HG02938 (cell line): Measurements from ENCODE around the gene ZNF865.

Experiments
- ATAC-seq: cut with Tn5 transposase; IDR thresholded peaks from one replicate; pipeline ENCODE4 v1.9.1; 2021; ENCODE audit warnings: mild to moderate bottlenecking, moderate library complexity; ENCODE audit not compliant: unreplicated experiment

Gene ZNF865

DNA sequence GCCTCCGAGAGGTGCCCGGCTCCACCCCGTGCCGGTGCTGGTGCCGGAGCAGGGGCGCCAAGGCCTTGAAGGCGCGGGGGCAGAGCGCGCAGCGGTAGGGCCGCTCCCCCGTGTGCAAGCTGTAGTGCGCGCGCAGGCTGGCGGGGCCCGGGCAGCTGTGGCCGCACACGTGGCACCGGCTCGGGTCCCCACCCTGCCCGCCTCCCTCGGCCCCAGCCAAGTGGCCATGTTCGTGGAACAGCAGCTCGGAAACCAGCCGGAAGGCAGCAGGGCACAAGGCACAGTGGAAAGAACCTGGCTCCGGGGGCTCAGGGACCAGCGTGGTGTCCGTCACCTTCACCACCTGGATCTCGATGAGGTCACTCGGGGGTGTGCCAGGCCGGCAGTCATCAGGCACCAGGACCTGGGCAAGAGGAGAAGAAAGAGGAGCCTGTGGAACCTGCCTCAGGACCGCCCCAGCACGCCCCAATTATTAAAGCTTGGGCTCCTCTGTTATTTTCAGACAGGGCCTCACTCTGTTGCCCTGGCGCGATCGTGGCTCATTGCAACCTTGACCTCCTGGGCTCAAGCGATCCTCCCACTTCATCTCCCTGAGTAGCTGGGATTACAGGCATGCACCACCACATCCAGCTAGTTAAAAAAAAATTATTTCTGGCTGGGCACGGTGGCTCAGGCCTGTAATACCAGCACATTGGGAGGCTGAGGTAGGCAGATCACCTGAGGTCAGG lies 17.0 kb downstream of the ZNF865 start:
- ATAC-seq: no peak

DNA sequence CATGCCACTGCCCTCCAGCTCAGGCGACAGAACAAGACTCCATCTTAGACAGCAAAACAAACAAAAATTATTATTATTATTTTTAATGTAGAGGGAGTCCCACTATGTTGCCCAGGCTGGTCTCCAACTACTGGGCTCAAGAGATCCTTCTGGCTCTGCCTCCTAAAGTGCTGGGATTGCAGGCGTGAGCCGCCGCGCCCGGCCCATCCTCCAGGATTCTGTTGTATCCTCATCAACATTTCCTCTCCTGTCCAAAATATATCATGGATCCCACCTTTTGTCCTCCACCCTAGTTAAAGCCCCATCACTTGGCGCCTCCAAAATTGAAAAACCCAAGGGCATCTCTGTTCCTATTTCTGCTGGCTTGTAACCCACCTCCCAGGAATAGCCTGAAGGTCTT lies 17.7 kb downstream of the ZNF865 start:
- ATAC-seq: no peak

DNA sequence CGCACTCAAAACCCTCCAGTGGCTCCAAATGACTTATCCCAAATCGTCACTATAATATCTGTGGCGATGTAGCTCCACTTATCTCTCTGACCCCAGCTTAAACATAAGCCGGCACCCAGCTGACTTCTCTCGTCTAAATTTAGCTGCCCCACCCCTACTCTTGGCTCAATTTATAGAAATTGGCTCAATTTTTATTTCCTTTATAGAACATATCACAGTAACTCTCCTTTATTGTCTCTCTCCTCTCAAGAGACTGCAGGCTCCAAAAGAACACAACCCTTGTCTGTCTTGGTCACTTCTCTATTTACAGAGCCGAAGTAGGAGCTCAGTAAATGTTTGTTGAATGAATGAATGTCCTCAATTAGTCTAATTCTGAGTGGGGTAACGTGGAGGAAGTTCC lies 18.1 kb downstream of the ZNF865 start:
- ATAC-seq: no peak

DNA sequence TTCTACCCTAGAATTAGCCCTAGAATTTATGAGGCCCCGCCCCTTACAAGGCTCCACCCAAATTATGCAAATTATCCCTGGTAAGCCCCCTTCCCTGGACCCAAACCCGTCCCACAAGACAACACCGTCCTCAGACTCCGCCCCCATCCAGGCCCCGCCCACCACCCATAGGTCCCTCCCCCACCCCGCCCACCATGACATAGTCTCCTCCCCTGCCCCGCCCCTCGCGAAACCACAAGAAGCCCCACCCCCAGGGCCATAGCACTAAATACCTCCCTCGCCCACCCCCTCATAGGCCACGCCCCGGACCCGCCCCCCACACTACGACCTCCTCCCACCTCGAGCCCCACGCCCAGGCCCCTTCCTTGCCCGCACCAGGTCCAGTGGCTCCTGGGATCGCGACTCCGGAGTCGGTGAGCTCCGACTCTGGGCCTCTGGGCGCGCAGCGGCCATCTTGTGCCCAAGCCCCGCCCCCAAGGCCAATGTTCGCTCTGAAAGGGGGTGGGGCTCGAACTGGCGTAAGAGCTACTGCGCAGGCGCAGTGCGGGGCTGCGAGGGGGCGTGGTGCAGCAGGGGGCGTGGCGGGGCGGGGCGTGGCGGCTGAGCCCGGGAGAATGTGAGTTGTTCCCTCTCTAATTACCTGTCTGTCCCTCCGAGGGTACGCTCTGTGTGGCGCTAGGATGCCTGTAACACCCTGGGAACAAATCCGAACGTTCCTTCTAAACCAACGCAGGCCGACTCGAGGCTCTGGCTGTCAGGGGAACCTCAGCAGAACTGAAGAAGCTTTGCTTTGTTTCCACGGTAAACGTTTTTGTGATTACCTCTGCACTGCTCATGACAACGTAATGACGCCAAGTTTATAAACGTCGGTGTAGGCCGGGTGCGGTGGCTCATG lies 18.9 kb downstream of the ZNF865 start, which contains the start of gene ZNF784:
TSS of gene ZNF784 (minus strand) at position 458 of the 895 bp plus-strand sequence. CDS start at position 453, 5 bp downstream.
- no peak for ATAC-seq

DNA sequence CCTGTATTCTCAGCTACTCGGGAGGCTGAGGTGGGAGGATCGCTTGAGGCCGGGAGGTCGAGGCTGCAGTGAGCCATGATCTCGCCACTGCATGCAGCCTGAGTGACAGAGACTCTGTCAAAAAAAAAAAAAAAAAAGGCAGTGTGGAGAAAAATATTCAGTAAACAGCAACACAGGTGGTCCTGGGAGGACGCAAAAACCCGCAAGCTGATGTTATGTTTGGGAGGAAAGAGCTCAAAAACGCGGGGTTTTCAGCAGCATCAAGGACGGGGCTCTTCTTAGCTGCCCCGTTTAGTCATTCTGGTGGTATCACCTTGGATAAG lies 19.5 kb downstream of the ZNF865 start:
- no peak for ATAC-seq

DNA sequence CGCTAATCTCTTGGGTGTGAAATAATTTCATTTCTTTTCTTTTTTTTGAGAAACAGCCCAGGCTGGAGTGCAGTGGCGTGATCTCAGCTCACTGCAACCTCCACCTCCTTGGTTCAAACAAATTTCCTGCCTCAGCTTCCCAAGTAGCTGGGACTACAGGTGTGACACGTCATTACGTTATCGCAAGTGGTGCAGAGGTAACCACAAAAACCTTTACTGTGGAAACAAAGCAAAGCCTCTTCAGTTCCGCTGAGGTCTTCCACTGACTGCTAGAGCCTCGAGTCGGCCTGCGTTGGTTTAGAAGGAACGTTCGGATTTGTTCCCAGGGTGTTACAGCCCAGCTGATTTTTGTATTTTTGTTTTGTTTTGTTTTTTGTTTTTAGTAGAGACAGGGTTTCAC lies 20.9 kb downstream of the ZNF865 start:
- no peak for ATAC-seq

DNA sequence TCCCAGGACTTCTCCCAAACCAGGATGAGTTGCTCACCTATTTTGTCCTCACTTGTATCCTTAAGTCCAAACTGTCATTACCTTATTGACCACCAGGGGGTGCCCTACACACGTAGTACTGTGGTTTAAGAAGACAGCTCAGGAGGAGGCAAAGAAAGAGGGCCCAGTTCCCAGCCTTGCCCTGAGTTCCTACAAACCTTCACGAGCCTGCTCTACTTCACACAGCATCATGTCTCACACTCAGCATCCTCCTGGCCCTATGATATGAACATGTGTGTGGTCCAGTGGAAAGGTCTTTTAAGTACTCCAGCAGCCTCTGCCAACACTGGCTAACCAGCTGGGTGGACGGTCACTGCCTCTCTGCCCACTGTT lies 27.0 kb downstream of the ZNF865 start:
- no peak for ATAC-seq

DNA sequence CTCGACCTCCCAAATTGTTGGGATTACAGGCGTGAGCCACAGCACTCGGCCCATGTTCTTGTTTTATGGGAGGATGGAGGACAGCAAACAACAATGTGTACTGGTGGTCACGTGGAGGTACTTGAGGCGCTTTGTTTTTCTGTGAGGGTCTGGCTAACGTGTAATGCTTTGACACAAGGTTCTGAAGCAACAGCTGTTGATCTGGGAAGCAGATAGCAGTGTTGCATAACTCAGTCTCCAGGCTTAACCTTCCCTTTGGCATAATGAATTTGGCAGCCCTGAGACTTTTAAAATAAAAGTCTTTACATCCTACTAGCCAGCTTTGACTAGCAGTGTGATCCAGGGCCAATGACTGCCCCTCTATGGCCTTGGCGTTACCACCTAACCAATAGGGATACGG lies 28.4 kb downstream of the ZNF865 start:
- ATAC-seq: no peak

DNA sequence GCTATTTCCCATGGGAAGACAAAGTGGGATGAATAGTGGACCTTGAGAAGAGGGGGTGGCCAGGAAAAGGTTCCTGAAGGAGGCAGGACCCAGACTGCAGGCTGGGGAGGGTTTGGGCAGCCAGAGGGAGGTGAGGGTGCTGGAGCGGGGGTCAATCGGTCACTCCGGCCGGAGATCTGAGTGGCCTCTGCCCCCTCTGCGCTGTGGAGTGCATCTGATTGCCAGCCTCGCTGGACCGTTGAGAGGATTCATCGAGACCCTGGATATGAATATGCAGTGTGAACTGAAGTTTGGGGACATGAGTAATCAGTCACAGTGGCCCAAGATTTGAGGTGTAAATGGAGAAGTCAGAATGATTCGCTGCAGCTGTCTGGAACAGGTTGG lies 29.9 kb downstream of the ZNF865 start:
- no peak for ATAC-seq

DNA sequence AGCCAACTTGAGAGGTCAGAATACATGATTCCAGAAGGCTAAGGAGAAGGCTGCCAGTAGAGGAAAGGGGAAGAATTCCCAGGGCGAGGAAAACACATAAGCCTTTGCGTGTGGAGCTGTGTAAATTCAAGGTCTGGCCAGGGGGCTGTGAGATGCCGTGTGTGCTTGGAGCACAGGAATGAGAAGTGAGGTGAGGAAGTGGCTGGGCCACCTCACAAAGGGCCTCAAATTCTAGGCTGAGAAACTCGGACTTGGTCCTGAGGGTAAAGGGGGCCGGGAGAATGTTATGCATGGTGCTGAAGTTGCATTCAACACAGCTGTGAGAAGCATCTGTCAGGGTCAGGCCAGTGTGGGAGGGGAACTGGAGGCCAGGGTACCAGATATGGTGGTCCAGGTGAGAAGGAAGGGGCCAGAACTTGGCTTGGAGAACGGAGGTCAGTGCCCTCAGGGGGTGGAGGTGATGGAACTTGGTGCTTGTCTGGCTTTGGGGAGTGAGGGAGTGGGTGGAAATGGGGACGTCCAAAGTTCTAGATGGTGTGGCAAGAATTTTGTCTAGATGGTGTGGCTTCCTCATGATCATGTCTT lies 30.5 kb downstream of the ZNF865 start:
- no peak for ATAC-seq

DNA sequence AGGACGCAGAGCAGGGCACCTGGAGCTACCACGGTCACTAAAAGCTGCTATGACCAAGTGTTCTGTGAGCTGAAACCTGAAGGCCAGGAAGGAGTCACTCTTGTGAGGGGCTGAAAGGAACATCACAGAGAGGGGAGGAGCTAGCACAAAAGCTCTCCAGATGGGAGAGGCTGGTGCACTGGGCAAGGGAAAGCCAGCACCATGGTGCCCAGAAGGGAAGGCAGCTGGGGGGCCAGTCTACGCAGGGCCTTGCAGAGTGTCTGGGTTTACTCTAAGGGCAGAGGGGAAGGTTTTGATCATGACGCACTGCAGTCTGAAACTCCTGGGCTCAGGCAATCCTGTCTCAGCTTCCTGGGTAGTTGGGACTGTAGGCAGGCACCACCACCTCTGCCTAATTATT lies 31.3 kb downstream of the ZNF865 start:
- no peak for ATAC-seq

DNA sequence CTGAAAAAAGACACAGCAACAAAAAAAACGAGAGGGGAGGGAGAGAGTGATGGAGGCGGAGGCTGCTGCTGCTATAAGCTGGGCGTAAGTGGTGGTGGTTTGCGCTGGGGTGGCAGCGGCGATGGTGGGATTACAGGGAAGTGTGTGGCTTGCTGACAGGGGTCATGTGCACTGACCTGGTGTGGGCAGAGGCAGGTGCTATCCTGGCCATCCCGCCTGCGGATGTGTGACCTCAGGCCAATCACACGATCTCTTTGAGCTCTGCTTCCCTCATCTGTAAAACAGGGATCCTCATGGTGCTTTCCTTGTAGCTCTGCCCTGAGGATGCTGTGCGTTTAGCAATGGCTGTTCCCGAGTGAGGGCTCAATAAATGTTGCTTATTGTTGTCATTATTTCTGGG lies 32.1 kb downstream of the ZNF865 start:
- no peak for ATAC-seq

DNA sequence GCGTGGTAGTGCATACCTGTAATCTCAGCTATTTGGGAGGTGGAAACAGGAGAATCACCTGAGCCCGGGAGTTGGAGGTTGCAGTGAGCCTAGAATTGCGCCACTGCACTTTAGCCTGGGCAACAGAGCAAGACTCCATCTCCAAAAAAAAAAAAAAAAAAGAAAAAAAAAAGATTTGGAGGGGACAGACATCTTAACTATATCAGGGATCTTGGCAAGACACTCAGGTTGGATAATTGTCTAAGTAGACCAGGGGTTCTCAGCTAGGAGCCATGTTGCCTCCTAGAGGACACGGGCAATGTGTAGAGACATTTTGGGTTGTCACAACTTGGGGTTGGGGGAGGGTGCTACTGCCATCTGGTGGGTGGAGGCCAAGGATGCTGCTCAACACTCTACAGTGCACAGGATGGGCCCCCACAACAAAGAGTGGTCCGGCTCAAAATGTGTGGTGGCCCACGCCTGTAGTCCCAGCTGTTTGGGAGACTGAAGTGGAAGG lies 33.5 kb downstream of the ZNF865 start:
- ATAC-seq: no peak

DNA sequence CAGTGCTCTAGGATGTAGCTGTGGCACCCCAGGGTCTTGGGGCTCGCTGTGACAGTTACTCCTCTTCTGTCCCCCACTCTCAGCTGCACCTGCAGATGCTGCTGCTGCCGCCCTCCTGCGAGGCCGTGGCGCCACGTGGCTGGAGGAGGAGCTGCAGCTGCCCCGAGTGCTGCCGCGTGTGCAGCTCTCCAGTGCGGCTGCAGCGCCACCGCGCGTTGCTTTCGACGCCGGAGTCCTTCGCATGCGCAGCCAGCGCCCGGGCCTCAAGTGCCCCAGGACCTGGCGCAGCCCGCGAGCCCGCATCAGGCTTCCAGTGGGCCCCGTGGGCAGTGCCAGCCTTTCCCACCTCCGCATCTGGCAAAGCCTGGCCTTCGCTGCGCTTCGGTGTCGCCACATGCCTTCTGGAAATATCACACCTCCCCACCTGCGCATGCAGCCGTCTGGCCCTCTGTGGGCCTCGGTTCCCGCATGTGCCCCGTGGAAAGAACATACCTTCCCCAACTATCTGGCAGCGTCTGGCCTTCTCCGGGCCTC lies 34.7 kb downstream of the ZNF865 start:
- no peak for ATAC-seq

DNA sequence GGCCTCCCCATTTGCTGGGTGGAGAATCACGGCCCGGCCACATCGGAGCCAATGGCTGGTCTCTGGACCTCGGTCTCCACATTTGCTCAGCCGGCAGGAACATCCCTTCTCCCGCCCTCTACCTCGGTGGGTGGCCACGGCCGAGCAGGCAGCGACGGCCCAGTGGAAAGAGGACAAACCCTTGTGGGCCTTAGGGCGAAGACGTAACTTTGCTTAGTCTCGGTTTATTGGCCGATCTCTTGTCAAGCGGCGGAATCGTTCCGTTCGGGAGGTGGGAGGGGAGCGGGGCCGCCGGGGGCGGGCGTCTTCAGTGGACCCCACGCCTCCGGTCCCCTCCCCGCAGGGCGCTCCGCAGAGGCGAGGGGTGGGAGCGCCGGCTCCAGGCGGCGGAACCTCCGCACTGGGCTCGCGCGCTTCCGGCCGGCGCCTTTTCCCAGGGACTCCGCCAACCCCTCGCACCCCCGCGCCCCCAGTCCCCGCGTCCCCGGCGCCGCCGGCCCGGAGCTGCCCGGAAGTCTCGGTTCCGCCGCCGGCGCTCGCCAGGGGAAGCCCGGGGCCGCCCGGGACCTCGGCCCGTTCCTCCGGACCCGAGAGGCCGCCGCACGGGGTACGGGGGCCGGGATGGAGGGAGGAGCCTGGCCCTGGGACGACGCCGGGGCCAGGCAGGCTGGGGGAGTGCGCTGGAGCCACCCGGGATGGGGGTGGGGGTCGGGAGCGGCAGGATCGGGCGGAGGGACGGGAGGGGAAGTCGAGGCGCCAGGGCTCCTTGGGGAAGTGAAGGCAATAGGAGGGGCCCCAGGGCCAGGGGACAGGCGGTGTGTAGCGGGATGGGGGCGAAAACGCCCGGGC lies 35.4 kb downstream of the ZNF865 start, which contains the start of gene ZNF580:
TSS of gene ZNF580 (plus strand) at position 426 of the 849 bp plus-strand sequence. CDS start 1,507 bp downstream, outside the sequence.
- no peak for ATAC-seq

DNA sequence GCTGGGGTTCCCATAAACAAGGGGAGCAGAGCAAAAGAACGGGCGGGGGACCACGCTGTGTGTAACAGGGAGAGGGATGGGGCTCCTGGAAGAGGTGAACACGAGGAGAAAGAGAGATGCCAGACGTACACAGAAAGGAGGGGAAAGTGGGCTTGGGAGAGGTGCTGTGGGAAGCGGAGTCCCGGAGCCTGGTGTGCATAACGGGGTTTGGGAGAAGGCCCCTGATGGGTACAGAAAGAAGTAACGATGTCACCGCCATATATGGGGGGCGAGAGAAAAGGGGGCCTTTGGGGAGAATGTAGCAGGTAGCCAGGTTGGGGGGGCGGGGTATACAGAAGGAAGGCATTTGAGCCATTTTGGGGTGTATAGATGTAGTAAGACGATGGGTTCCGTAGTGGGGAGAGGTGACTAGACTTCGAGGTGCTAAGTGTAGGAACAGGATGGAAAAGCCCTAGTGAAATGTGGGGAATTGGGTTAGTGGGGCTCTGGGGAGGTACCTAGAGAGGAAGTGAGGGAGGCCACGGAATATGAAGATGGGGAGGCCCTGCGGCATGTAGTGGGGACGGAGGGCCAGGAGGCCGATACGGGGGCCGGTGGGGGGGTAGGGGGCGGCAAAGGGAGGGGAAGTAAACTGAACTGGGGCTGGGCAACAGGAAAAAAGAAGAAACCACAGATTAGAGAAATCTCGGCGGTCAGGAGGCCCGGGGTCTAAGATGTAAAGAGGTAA lies 36.1 kb downstream of the ZNF865 start:
- ATAC-seq: no peak

DNA sequence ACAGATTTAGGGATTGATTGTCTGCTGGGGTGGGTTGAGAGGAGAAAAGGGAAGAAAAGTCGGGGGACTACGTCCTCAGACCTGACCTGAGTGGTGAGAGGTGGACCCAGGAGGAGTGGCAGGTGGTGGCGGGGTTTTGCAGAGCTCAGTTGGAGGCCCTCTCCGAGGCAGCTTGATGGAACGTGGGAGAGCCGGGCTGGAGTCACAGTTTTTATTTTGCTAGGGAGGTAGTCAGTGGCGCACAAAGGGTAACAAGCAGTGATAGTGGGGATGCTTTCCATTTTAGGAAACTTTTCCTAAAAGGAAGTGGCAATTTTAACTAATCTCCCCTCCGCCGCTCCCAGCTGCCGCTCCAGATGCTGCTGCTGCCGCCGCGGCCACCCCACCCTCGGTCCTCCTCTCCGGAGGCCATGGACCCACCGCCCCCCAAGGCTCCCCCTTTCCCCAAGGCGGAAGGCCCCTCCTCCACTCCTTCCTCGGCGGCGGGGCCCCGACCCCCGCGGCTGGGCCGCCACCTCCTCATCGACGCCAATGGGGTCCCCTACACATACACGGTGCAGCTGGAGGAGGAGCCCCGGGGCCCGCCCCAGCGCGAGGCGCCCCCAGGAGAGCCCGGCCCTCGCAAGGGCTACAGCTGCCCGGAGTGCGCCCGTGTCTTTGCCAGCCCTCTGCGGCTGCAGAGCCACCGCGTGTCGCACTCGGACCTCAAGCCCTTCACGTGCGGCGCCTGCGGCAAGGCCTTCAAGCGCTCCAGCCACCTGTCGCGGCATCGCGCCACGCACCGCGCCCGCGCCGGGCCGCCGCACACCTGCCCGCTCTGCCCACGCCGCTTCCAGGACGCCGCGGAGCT lies 36.9 kb downstream of the ZNF865 start:
- no peak for ATAC-seq

DNA sequence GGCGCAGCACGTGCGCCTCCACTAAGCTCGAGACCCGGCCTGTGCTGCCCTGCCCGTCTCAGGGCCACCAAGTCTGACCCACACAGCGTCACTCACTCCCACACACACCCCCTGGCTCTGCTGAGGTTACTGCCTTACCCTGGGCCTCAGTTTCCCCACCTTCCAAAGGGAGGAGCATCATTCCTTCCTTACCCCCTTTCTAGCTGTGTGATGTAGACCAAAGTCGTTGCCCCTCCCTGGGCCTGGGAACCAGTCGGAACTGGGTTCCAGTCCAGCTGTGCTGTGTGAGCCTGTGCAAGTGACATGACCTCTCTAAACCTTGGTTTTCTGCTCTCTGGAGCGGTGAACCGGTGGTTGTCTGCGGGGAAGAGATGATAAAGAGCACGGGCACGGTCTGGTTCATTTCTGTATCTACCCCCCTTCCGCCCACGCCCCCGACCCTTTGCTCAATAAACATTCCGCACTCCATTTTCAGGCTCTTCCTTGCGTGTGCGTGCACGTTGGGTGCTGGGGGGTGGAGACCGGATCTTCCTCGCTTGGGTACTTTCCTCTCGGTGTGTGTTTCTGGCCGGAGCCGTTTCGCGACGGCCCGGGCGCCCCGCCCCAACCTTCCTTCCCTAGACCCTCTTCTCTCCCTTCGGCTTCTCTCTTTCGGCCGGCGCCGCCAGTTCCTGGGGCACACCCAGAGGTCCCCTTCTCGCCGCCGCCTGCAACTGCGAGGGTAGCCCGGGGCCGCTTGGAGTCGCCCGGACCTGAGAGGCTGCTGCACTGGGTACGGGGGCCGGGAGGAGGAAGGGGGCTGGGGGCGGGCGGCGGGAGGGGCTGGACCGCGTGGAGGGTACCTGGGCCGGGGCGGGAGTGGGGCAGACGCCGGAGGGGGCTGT lies 37.8 kb downstream of the ZNF865 start, which contains the start of gene ZNF581:
TSS of gene ZNF581 (plus strand) at position 647 of the 884 bp plus-strand sequence. CDS start 923 bp downstream, outside the sequence.
- no peak for ATAC-seq
